HFFc6 (cell line): ENCODE results near the gene SMYD3. TPM values are rescaled to one million over a fixed set of nuclear protein-coding genes. Genes with fewer than 3 reads are reported as not detected.

Experiments used
- DNase-seq: peaks from one replicate; pipeline ENCODE4 v3.0.0-alpha.2; 2018
- H3K27ac Mint-ChIP-seq: 2 replicates; pipeline ENCODE4 v1.8.0; 2020; ENCODE audit warnings: mild to moderate bottlenecking, mixed read lengths
- H3K27me3 Mint-ChIP-seq: 2 replicates; pipeline ENCODE4 v1.8.0; 2021; ENCODE audit warnings: mild to moderate bottlenecking, moderate library complexity, mixed read lengths; ENCODE audit not compliant: insufficient read depth
- H3K36me3 Mint-ChIP-seq: 2 replicates; pipeline ENCODE4 v1.8.0; 2021; ENCODE audit warnings: low read depth, mixed read lengths
- H3K4me1 Mint-ChIP-seq: 2 replicates; pipeline ENCODE4 v1.8.0; 2020; ENCODE audit warnings: low read depth, mixed read lengths
- H3K4me3 Mint-ChIP-seq: 2 replicates; pipeline ENCODE4 v1.8.0; 2020; ENCODE audit warnings: mild to moderate bottlenecking, moderate library complexity, mixed read lengths
- H3K9me3 Mint-ChIP-seq: 2 replicates; pipeline ENCODE4 v1.8.0; 2020; ENCODE audit warnings: mild to moderate bottlenecking, mixed read lengths
- total RNA-seq, 6 experiments: library from RNA; stranded (reverse); fragmentation: NEBNext Ultra II Directional; extraction: Animal tissue kit (Norgen Biotek cat#: 25700); gene quantifications; 2 replicates in 1 of 6; 3 replicates in 5 of 6; pipeline ENCODE4 v1.2.3, GENCODE V29; 2021
- TF ChIP-seq, protein P1 (sequence below): fragments of 200-600 bp; sonication (generic); IDR thresholded peaks from 2 replicates; pipeline ENCODE4 v1.5.0; 2021; ENCODE audit warnings: antibody characterized with exemption, mild to moderate bottlenecking

The SMYD3 gene
- total RNA-seq, 6 experiments from 2014 or later, result 28.4 to 37.9 (median 31.2) TPM

DNA sequence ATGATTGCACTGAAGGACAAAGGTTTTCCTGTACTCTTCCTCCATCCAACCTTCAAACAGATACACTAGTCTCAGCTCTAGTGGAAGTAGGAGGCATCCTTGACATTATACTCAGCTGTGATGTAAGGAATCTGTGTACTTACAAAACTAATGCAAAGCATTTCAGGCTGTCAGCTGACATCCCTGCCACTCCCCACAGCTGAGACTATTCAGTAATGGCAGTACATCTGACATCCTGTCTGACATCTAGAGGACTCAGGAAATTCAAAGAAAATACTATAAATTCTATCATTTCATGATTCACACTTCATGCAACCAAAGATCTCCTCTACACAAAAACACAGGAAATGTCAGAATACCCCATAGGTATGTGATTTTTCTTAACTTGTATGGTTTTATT, 325.8 kb downstream of the SMYD3 start:
- H3K36me3 Mint-ChIP-seq, result peaks cover 4% of the 10 kb centered on the region; the same call in 1 of the 2 replicates
- H3K4me1 Mint-ChIP-seq, result peaks cover 33% of the 10 kb centered on the region
- no peak for DNase-seq
- H3K4me3 Mint-ChIP-seq, result no peak overlapping the region
- H3K9me3 Mint-ChIP-seq, result no peaks in the 10 kb centered on the region
- no peaks in the 10 kb centered on the region for H3K27me3 Mint-ChIP-seq
- H3K27ac Mint-ChIP-seq, result no peak overlapping the region; the same call in 1 of the 2 replicates
- TF ChIP-seq, protein P1, sequence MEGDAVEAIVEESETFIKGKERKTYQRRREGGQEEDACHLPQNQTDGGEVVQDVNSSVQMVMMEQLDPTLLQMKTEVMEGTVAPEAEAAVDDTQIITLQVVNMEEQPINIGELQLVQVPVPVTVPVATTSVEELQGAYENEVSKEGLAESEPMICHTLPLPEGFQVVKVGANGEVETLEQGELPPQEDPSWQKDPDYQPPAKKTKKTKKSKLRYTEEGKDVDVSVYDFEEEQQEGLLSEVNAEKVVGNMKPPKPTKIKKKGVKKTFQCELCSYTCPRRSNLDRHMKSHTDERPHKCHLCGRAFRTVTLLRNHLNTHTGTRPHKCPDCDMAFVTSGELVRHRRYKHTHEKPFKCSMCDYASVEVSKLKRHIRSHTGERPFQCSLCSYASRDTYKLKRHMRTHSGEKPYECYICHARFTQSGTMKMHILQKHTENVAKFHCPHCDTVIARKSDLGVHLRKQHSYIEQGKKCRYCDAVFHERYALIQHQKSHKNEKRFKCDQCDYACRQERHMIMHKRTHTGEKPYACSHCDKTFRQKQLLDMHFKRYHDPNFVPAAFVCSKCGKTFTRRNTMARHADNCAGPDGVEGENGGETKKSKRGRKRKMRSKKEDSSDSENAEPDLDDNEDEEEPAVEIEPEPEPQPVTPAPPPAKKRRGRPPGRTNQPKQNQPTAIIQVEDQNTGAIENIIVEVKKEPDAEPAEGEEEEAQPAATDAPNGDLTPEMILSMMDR, result no peak

DNA sequence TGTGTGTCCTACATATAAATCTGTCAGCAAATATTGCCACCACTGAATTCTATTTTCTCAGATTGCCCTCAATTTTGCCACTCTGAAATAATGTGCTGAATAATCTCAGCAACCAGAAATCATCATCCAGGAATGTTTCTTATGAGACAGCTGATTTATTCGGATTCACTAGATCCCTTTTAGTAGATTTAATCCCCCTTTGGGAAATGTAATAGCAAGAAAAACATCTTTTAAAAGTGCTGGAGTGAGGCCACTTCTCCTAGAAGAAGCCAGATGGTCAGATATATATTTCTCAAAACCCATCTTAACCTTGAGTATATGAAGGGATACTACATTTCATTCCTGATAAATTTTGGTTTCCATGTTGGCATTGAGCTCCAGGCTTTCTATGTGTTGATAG, 327.7 kb downstream of the SMYD3 start:
- peaks cover 4% of the 10 kb centered on the region; the same call in 1 of the 2 replicates for H3K36me3 Mint-ChIP-seq
- no peaks in the 10 kb centered on the region for H3K27me3 Mint-ChIP-seq
- no peaks in the 10 kb centered on the region for H3K9me3 Mint-ChIP-seq
- H3K27ac Mint-ChIP-seq, result no peak overlapping the region
- TF ChIP-seq, protein P1, result no peak
- DNase-seq, result no peak
- no peak overlapping the region for H3K4me3 Mint-ChIP-seq
- H3K4me1 Mint-ChIP-seq, result peaks cover 33% of the 10 kb centered on the region

DNA sequence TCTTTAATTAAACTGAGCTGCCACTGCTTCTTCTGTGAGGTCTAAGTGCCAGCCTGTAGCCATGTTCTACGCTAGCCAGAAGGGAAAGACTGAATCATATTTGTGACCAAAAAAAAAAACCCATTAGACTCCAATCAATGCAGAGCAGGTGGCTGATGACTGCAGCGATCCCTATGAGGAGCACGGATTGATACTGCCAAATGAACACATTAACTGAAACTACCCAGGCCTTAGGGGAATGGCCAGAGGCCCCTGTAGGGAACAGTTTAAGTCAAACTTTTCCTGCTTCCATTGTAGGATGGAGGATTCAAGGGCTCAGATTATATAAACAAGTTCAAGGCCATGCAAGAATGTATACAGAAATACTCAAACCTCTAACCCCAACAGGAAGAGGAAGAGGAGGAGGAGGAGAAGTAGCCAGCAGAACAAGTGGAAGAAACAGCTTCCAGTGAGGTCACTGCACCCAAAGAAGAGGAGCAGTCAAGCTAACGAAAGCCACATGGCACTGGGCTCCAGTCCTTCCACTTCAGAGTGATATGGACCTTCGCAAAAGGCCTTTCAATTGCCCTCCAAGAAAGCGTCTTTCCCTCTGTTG, 328.3 kb downstream of the SMYD3 start:
- TF ChIP-seq, protein P1, result no peak
- Mint-ChIP-seq H3K9me3 (no peaks in the 10 kb centered on the region), H3K4me1 (peaks cover 33% of the 10 kb centered on the region), H3K27ac (no peak overlapping the region), H3K4me3 (no peak overlapping the region), H3K36me3 (peaks cover 4% of the 10 kb centered on the region; the same call in 1 of the 2 replicates), H3K27me3 (no peaks in the 10 kb centered on the region)
- no peak for DNase-seq

DNA sequence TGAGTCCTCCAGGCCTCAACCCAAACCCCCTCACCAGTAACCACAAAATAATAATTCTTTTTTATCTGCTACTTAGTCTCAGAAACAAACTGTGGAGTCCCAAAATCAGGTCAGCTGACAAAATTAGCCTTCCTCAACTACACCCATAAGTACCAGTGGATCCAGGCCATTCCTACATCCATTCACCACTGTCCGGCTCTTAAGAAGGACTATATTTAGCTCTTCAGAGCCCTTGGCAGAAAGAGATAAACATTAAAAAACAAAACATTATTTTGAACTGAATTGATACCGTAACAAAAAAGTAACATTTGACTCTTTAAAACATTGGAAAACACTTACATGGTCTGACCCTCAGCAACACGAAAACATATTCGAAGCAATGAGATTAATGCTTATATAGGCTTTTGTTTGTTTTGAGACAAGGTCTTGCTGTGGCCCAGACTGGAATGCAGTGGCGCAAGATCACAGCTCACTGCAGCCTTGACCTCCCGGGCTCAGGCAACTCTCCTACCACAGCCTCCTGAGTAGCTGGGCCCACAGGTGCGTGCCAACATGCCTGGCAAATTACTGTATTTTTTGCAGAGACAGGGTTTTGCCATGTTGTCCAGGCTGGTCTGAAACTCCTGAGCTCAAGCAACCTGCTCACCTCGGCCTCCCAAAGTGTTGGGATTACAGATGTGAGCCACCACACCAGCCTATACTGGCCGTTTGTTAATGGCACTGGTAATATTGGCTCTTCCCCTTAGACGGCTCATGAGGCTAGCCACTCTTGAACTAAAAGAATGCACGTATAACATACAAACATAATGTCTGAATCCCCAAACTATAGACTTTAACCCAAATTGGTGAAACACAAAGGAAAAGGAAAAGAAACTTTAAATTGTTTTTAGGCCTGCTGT, 330.7 kb downstream of the SMYD3 start:
- H3K9me3 Mint-ChIP-seq, result no peaks in the 10 kb centered on the region

DNA sequence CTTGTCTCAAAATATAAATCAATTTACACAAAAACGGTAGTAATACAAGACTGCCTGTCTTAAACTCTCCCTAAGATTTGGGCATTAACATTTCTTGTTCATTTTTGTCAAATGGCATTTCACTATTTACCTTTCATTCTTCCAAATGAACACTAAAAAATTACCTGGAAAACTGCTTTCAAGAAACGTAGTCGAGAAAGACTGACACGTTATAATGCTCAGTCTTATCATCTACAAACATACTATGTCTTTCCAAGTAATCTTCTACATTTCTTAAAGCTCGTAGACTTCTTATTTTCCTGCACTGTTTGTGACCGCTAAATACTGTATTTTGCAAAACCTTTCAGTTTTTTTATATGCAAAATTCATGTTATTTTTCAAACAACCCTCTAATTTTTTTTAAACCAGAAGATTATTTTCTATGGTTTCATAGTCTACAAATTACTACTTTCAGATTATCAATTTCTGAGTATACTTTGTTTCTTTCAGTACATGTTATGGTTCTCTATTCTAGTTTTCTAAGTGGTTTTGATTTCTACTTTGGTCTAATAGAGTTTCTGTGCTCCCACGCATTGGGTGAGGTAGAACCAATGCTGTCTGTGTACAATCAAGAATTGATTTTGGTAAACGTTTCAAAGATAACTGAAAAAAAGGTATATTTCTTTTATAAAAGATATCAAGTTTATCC, 336.4 kb downstream of the SMYD3 start:
- TF ChIP-seq, protein P1, result no peak
- no peak overlapping the region for H3K27ac Mint-ChIP-seq
- no peaks in the 10 kb centered on the region for H3K4me1 Mint-ChIP-seq
- no peaks in the 10 kb centered on the region for H3K27me3 Mint-ChIP-seq
- H3K9me3 Mint-ChIP-seq, result no peaks in the 10 kb centered on the region
- H3K36me3 Mint-ChIP-seq, result no peaks in the 10 kb centered on the region
- H3K4me3 Mint-ChIP-seq, result no peak overlapping the region
- DNase-seq, result no peak

More for the DNA sequence above, 330.7 kb downstream of the SMYD3 start:
- H3K4me3 Mint-ChIP-seq, result no peak overlapping the region
- H3K27me3 Mint-ChIP-seq, result no peaks in the 10 kb centered on the region
- H3K27ac Mint-ChIP-seq, result no peak overlapping the region
- peaks cover 19% of the 10 kb centered on the region for H3K4me1 Mint-ChIP-seq
- H3K36me3 Mint-ChIP-seq, result peaks cover 4% of the 10 kb centered on the region; the same call in 1 of the 2 replicates
- TF ChIP-seq, protein P1, result no peak
- no peak for DNase-seq
